HG03175 (cell line): ENCODE data around the gene AP1M1.

Experiments used
- ATAC-seq: cut with Tn5 transposase; IDR thresholded peaks from one replicate; pipeline ENCODE4 v1.9.1; 2021; ENCODE audit warnings: mild to moderate bottlenecking, moderate library complexity; ENCODE audit not compliant: unreplicated experiment

AP1M1 gene

GRCh38 chr19:16207063-16207462 is 9.4 kb downstream of the AP1M1 start:
- ATAC-seq: no peak

- no peak for ATAC-seq
Observed at GRCh38 chr19:16207490-16208025, 9.8 kb downstream of the AP1M1 start.

DNA sequence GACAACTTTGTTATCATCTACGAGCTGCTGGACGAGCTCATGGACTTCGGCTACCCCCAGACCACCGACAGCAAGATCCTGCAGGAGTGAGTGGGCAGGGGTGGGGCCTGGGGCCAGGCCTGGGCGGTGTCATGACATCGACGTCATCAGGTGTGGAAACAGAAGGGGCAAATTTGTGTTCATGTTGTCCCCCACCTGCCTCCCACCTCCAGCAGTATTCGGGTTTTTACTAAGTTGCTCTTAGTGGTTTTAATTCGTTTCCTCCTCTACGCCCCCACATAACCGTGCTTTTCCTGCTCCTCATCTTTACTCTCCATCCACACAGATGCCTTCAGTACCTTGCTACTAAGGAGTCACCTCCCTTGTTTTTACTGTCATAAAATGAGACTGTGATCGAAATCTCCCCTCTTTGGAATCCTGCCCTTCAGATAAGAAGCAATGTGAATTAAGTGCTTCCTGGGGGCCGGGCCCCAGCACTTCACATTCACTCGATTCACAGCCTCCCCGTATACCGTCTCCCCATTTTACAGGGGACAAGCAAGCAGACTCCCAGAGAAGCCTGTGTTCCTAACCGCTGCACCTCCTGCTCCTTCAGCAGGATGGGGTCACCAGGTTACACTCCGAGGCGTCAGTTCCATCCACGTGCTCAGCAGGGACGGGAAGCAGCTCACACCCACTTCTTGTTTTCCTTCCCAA is 10.5 kb downstream of the AP1M1 start:
- no peak for ATAC-seq

GRCh38 chr19:16208847-16209665 is 11.3 kb downstream of the AP1M1 start:
- ATAC-seq: no peak

DNA sequence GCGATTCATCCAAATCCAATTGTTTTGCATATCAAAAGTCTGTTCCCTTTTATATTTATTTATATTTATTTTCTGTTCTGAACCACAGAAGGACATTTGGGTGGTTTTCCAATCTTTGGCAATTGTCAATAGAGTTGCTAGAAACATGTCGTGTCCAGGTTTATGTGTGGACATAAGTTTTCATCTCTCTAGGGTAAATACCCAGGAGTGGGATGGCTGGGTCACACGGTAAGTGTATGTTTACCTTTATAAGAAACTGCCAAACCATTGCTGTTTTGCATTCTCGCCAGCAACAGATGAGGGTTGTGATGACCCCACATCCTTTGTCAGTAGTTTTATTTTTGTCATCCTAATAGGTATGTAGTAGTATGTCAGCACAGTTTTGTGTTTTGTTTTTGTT is 12.5 kb downstream of the AP1M1 start:
- ATAC-seq: no peak

- no peak for ATAC-seq
Observed at GRCh38 chr19:16213076-16213475, 15.4 kb downstream of the AP1M1 start.

GRCh38 chr19:16216744-16217670 is 19.3 kb downstream of the AP1M1 start:
- no peak for ATAC-seq

DNA sequence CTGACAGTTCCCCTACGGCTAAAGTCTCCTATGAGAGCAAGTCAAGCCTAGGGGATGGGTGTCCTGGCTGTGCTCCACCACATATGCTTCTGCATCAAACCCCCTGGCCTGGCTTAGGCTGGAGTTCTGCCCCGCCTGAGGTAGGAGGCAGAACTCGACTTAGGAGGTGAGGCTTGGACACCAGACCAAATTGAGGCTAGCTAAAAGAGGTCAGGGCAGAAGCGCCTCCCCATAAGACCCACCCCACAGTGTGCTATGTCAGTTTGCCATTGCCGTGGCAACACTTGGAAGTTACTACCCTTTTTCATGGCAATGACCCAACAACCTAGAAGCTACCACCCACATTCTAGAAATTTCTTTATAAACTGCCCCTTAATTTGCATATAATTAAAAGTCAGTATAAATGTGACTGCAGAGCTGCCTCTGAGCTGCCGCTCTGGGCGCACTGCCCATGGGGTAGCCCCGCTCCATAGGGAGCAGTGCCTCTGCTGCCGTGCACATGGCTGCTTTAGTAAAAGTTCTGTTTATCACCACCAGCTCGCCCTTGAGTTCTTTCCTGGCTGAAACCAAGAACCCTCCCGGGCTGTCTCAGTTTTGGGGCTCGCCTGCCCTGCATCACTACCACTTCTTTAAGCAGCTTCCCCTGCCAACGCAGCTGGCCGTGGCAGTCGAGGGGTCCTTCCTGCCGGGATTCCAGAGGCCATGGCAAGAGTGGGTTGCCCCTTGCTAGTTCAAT is 20.2 kb downstream of the AP1M1 start:
- ATAC-seq: no peak

DNA sequence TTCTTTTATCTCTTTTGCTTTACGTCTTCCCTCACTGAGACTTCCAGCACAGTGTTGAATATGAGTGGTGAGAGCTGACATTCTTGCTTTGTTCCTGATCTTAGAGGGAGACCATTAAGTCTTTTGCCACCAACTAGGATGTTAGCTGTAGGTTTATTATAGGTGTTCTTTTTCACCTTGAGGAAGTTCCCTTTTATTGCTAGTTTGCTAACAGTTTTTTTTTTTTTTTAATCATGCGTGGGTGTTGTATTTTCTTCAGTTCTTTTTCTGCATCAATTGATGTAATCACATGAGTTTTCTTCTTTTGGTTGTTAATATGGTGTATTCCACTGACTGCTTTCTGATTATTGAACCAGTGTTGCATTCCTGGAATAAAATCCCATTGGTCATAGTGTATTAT is 21.1 kb downstream of the AP1M1 start:
- no peak for ATAC-seq

DNA sequence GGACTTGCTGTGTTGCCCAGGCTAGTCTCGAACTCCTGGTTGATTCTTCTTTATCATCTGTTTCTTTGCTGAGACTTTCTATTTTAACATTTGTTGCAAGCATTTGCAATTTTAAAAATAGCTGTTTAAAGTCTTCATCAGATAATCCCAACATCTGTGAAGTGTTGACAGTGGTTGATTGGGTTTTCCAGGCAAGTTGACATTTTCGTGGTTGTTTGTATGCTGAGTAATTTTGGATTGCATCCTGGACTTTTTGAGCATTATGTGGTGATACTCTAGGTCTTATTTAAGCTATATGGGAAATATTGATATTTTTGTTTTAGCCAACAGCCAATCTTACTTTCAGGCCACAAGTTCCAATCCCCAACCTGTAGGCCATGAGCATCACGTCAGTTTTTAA is 25.1 kb downstream of the AP1M1 start:
- ATAC-seq: no peak

DNA sequence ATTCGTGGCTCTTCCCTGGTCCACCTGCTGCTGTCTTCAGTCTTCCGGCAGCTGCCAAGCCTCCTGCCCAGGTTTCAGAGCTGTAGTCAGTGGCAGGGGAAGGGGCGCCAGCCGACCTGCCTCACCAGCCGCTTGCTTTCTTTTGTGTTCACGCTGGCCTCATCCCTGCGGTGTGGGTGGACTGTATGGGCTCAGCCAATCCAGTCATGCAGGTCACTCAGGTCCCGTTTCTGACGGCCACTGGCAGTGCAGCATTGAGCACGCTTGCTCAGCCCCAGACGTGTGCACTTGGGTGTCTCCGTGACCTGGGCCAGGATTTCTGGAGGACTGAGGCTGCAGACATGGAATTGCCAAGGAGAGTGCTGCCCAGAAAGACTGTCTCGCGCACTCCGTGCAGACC is 26.0 kb downstream of the AP1M1 start:
- ATAC-seq: no peak

GRCh38 chr19:16224293-16225045 is 26.8 kb downstream of the AP1M1 start:
- ATAC-seq: no peak

GRCh38 chr19:16225279-16226183 is 27.8 kb downstream of the AP1M1 start:
- no peak for ATAC-seq

DNA sequence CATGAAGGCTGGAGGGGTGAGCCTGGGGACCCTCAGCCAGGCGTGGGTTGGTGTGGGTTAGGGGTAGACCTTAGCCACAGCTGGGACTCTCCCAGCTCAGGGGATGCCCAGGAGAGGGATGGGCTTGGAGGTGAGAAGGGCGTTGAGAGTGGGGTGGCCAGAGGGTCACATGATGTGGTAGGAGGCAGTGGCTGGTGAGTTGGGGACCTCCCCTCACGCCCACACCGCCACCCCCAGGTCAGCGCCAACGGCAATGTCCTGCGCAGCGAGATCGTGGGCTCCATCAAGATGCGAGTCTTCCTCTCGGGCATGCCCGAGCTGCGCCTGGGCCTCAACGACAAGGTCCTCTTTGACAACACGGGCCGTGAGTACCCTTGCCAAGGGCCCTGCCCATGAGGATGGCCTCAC is 28.5 kb downstream of the AP1M1 start:
- ATAC-seq: no peak

GRCh38 chr19:16226878-16227836 is 29.4 kb downstream of the AP1M1 start:
- ATAC-seq: no peak

- no peak for ATAC-seq
Observed at GRCh38 chr19:16227837-16228636, 30.3 kb downstream of the AP1M1 start.
